Fibroblast of gingiva (primary cell): Measurements from ENCODE around the gene MAT1A.

Experiments
- DNase-seq: peaks from one replicate; pipeline ENCODE4 v3.0.0-alpha.2; 2011; ENCODE audit warnings: low read depth

MAT1A gene

GRCh38 chr10:80281784-80282765 is 7.4 kb downstream of the MAT1A start:
- no peak for DNase-seq

GRCh38 chr10:80281292-80281691 is 8.2 kb downstream of the MAT1A start:
- DNase-seq, result no peak

GRCh38 chr10:80280071-80280800 is 9.2 kb downstream of the MAT1A start:
- DNase-seq, result no peak

GRCh38 chr10:80279146-80279545 is 10.3 kb downstream of the MAT1A start:
- DNase-seq, result no peak

DNA sequence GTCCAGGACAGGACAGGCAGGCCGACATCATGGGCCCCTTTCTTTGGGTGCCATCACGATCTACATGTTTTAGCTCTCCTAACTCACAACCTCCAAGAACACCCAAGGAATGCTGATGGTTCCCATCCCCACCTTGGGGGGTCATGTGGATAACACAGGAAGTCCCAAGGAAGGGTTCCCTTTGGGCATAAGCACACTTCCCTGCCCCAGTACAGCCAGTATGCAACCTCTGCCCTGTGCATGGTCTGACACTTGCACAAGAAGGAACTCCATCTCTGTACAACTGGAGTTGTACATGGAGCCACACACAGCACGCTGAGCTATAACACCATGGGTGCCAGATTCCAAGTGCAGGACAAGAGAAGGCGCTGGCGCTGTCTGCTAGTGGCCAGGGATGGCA is 11.0 kb downstream of the MAT1A start:
- no peak for DNase-seq

DNA sequence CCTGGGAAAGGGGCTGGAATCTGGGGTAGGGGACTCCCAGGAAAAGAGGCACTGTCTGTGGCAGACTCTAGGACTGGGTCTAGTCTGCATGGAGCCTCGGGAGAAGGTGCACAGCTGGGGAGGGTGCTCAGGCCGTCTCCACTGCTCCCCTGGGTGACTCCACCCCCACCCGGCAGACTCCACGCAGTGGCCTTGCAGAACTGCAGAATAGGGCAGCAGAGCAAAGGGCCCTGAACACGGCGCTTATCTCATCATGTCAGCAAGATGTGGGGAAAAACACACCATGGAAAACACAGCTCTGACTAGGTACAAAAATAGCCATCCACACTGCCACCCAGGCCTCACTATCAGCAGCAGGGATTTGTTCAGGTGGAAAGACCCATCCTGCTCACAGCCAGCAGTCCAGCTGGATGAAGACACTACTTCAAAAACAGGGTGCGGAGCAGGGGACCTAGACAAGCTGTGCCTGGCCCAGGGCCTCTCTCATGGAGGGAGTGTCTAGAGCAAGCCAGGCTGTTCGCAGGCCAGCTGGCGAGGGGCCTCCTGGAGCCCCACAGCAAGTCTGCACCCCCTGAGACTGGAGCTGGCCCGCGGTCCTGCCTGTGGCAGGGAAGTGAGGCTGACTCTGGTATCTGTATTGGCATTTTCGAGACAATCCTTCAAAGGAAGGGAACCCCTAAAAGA is 11.7 kb downstream of the MAT1A start:
- no peak for DNase-seq

DNA sequence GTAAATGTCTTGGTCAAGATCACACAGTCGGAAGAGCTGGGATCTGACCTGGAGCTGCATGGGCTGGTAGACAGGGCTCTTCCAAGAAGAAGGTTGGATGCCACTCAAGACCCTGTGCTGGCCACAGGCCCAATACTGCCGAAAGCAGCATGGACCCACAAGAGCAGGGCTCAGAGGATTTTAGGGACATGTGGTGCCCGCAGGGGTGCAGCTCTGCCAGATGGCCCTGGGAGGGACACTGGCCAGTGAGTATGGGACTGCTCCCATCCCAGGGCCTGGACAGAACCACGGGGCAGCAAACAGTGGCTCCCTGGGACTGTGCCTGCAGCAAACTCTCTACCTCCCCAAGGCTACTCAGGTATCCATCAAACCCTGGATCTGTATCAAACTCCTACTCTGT is 12.4 kb downstream of the MAT1A start:
- DNase-seq, result no peak

DNA sequence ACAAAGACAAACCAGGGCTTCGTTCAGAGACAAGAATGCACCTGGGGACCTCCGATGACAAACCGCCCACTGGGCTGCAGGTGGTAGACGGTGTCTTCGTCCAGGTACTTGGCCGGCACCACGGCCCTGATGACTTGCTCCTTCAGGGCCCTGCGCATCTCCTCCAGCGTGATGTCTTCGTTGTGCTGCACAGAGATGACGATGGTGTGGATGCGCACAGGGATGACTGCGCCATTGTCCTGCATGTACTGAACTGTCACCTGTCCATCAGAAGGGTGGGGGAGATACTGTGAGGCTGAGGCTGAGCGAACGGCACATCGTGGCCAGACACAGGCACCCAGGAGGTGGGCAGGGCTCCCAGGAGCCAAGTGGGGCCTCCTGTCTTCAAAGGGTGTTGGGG is 13.1 kb downstream of the MAT1A start:
- no peak for DNase-seq

GRCh38 chr10:80275756-80276155 is 13.7 kb downstream of the MAT1A start:
- DNase-seq, result no peak

- DNase-seq, result no peak
These were observed 14.3 kb downstream of the MAT1A start for GRCh38 chr10:80275135-80275498.

DNA sequence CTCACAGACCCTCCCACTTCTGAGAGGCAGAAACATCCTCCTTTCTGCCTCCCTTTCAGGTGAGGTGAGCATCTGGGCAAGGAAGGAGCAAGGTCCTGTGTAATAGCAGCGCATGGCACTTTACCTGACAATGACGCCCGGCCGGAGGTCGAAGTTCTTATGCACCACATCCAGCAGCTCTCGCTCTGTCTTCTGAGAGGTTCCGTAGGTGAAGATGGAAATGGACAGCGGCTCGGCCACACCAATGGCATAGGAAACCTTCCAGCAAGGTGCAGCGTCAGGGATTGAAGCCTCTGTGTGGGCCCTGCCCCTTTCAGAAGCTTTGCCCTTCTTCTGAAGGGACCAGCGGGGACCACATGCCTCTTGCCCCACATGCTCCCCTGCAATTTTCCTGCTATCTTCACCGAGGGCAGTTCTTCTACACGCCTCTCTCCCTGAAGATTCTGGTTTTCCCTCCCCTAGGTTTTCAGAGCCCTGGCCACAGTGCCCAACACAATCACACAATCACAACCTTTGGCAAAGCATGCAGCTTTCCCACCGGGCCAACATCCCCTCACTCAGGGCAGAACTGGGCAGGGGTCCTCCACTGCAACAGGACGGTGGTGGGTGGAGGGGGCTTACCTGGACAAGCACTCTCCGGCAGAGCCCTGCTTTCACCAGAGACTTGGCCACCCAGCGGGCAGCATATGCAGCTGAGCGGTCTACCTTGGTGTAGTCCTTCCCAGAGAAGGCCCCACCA is 14.9 kb downstream of the MAT1A start:
- no peak for DNase-seq

DNA sequence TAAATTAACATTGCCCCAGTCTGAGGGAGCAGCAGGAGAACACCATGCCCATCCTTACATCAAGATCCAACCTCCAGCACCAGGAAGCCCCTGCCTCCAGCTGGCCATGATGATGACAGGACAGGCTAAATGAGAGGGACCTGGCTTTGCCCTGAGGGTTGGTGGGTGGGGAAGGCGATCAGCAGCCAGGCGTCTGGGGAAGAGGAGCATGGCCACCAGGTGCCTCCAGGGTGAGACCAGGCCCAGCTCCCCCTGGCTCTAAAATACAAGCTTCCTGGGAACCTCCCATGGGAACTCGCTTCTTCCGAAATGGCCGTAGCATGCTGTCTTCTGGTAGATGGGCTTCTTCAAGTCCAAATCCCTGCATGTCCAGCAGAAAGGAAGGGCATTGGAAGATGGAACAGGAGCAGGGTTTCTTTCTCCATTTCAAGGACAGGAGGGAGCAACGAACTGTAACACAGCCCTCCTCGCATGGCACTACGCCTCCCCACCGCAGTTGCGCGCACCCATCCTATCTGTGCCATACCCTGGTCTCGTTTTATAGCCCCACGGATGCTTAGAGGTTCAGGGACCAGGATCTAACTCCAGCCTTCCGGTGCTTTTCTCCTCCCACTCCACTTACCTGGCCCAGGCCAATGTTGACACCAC is 15.8 kb downstream of the MAT1A start:
- no peak for DNase-seq

DNA sequence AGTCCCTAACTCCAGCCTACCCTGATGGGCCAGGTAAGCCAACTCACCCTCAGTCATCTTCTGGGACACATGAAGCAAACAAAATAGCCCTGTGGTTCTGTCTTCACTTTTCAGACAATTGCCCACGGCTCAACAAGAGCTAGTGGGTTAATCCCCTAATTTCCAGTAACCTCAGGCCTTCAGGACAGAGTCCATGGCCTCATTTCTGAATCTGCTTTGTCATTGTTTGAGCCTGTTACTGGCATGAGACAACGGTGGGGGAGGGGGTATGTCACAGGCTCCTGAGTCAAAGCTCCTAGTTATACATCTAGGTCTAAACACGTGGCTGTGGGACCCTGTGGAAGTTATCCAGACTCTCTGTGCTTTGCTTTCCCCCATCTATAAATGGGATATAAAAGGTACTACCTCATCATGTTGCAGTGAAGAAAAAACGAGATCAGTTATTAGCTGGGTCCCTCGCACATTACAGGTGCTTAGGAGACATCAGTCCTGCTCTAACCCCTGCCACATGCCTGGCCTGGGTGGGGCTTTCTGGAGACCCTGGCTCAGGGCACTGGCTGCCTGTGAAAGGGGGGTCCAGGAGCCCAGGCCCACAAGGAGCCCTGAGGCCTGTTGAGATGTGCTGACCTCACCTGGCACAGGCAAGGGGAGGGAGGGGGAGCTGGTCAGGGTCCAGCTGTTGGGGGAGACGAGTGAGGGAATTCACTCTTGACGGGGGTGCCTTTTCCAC is 16.5 kb downstream of the MAT1A start:
- DNase-seq, result no peak

- no peak for DNase-seq
These were observed 18.0 kb downstream of the MAT1A start for GRCh38 chr10:80271416-80271815.

- no peak for DNase-seq
These were observed 18.6 kb downstream of the MAT1A start for GRCh38 chr10:80270887-80271286.

DNA sequence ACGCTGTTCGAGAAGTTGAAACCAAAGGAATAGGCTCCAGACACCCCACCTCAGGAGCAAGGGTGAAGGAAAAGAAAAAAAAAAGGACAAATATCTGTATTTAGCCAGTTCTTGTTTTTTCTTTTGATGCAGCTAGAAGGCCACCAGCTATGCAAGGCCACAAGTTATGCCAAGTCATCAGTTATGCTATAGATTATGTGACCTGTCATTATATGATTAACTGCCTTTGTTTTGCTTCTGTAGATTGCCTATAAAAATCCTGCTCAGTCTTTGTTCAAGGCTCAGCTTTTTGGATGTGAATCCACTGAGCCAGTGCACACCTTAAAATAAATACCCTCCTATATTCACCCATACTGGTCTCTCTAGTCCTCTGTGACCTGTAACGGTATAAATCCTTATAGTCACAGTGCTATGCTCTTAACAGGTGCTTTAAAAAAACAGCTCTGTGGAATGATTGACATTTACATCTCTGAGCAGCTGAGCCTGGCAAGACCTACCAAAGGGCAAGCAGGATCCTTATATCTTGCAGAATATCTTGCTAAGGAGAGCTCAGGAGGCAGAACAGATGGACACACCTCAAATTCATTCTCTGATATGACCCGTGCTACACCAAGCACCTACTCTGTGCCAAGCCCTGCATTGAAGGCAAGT is 20.4 kb downstream of the MAT1A start:
- DNase-seq, result no peak

GRCh38 chr10:80268266-80268665 is 21.2 kb downstream of the MAT1A start:
- DNase-seq, result no peak

- DNase-seq, result no peak
These were observed 23.0 kb downstream of the MAT1A start for GRCh38 chr10:80266513-80266863.

DNA sequence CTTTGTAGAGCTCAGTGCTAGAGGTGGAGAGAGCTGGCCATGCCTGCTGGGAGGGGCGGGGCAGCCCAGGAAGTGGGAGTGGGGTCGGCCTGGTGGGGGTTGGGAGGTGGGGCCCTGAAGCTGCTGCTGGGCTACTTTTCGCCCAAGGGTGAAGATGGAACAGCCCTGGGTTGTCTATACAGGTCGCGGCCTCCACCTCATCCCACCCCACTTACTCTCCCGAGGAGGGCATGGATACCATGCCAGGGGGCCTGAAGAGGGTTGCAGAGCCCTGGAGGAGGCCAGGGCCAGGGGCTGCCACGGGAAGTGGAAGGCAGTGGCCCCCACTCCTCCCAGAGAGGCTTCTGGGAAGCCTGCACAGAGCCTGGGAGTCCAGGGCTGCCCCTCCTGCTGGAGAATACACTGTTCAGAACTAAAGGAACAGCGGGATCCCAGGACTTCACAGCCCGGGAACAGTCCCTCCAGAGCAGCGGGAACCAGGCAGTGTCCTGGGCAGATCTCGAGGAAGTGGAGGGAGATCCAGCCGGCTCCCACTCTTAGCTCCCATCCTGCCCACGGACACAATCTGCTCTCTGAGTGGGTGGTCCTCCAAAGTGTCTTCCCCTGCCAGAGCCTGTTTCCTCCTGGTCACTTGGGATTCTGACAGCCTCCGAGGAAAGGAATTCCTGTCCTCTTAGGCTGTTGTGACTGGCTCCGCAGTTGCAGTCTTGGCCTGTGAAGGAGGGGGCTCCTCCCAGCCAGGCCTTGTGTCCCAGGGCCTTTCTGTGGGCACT is 23.5 kb downstream of the MAT1A start:
- no peak for DNase-seq
